Neural cell (in vitro differentiated cells): ENCODE data around the gene CDH1. TPM values are rescaled to one million over a fixed set of nuclear protein-coding genes. Genes with fewer than 3 reads are reported as not detected.
A peak's percentile ranks its signal among the peaks of the same experiment; 100 is the strongest.

ENCODE experiments used
- H2AFZ ChIP-seq: fragments of 200-600, 300-800 bp; sonication (generic), shearing (Covaris generic); 2 replicates; pipeline ENCODE4 v1.6.0; 2014; ENCODE audit warnings: low read depth, mild to moderate bottlenecking, antibody characterized with exemption, low read length, moderate library complexity
- H3F3A ChIP-seq: fragments of 200-600 bp; shearing (Covaris generic); 2 replicates; pipeline ENCODE4 v1.6.1; 2016; ENCODE audit warnings: mild to moderate bottlenecking, moderate library complexity, mixed read lengths, antibody characterized with exemption, low read length; ENCODE audit not compliant: insufficient read depth, poor library complexity, severe bottlenecking
- H3K27ac ChIP-seq: fragments of 200-600, 300-800 bp; sonication (generic), shearing (Covaris generic); 2 replicates; pipeline ENCODE4 v1.5.1; 2014; ENCODE audit warnings: mild to moderate bottlenecking, low read length, moderate library complexity
- H3K27me3 ChIP-seq: fragments of 300-800, 200-600 bp; sonication (generic), shearing (Covaris generic); 2 replicates; pipeline ENCODE4 v1.6.0; 2014; ENCODE audit warnings: mild to moderate bottlenecking, low read depth, low read length, moderate library complexity; ENCODE audit not compliant: insufficient read depth
- H3K36me3 ChIP-seq: fragments of 300-800, 200-600 bp; sonication (generic), shearing (Covaris generic); 2 replicates; pipeline ENCODE4 v1.5.1; 2014; ENCODE audit warnings: mild to moderate bottlenecking, antibody characterized with exemption, low read length, moderate library complexity; ENCODE audit not compliant: insufficient read depth
- H3K4me2 ChIP-seq: fragments of 300-800, 200-600 bp; sonication (generic), shearing (Covaris generic); 2 replicates; pipeline ENCODE4 v1.6.0; 2014; ENCODE audit warnings: mild to moderate bottlenecking, low read length
- H3K4me3 ChIP-seq: fragments of 300-800, 200-600 bp; sonication (generic), shearing (Covaris generic); 2 replicates; pipeline ENCODE4 v1.5.1; 2014; ENCODE audit warnings: mild to moderate bottlenecking, low read length, moderate library complexity
- H3K79me2 ChIP-seq: fragments of 200-600 bp; shearing (Covaris generic); replicated peaks from 2 replicates; pipeline ENCODE4 v1.6.0; 2014; ENCODE audit warnings: mild to moderate bottlenecking, low read length, moderate library complexity; ENCODE audit not compliant: insufficient read depth
- H3K9ac ChIP-seq: fragments of 300-800, 200-600 bp; sonication (generic), shearing (Covaris generic); 2 replicates; pipeline ENCODE4 v1.6.1; 2016; ENCODE audit warnings: mild to moderate bottlenecking, low read length, mixed read lengths
- H3K9me2 ChIP-seq: fragments of 200-600 bp; shearing (Covaris generic); 2 replicates; pipeline ENCODE4 v1.6.1; 2016; ENCODE audit warnings: mild to moderate bottlenecking, low read length, mixed read lengths; ENCODE audit not compliant: insufficient read depth
- H3K9me3 ChIP-seq: fragments of 200-600, 300-800 bp; sonication (generic), shearing (Covaris generic); 2 replicates; pipeline ENCODE4 v1.6.1; 2016; ENCODE audit warnings: mild to moderate bottlenecking, mixed run types, low read length, moderate library complexity, mixed read lengths
- H4K20me1 ChIP-seq: fragments of 200-600 bp; shearing (Covaris generic); 2 replicates; pipeline ENCODE4 v1.6.1; 2016; ENCODE audit warnings: mild to moderate bottlenecking, mixed run types; ENCODE audit not compliant: insufficient read depth
- EP300 ChIP-seq: fragments of 450-650 bp; conservative IDR thresholded peaks from 2 replicates; pipeline ENCODE4 v1.6.1; 2014; ENCODE audit warnings: antibody characterized with exemption, mild to moderate bottlenecking, moderate library complexity; ENCODE audit not compliant: poor library complexity, severe bottlenecking
- EZH2 ChIP-seq: fragments of 200-600, 300-800 bp; shearing (Covaris generic), sonication (generic); IDR thresholded peaks from 2 replicates; pipeline ENCODE4 v1.6.1; 2014; ENCODE audit warnings: antibody characterized with exemption, low read length, borderline replicate concordance, mild to moderate bottlenecking; ENCODE audit not compliant: insufficient read depth, poor library complexity, severe bottlenecking
- MXI1 ChIP-seq: fragments of 450-650 bp; conservative IDR thresholded peaks from 2 replicates; pipeline ENCODE4 v1.6.1; 2014; ENCODE audit warnings: antibody characterized with exemption, mild to moderate bottlenecking; ENCODE audit not compliant: poor library complexity, severe bottlenecking
- POLR2AphosphoS5 ChIP-seq: IDR thresholded peaks from 2 replicates; pipeline ENCODE4 v1.6.1; 2012
- RAD21 ChIP-seq: fragments of 450-650 bp; conservative IDR thresholded peaks from 2 replicates; pipeline ENCODE4 v1.6.1; 2014; ENCODE audit warnings: antibody characterized with exemption, mild to moderate bottlenecking, moderate library complexity
- SMC3 ChIP-seq: fragments of 450-650 bp; conservative IDR thresholded peaks from 2 replicates; pipeline ENCODE4 v1.6.1; 2014; ENCODE audit warnings: antibody characterized with exemption, mild to moderate bottlenecking, moderate library complexity; ENCODE audit not compliant: poor library complexity
- TAF1 ChIP-seq: IDR thresholded peaks from 2 replicates; pipeline ENCODE4 v1.6.1; 2012; ENCODE audit warnings: low read depth
- polyA plus RNA-seq: library from polyadenylated mRNA; depleted of rRNA; stranded (reverse); fragments of >200 nt; gene quantifications from 2 replicates; pipeline ENCODE4 v1.2.3, GENCODE V29; 2014
- TF ChIP-seq, protein P1 (sequence below): IDR thresholded peaks from 2 replicates; pipeline ENCODE4 v1.6.1; 2012; ENCODE audit warnings: borderline replicate concordance
- TF ChIP-seq, protein P2 (sequence below): fragments of 450-650 bp; IDR thresholded peaks from 2 replicates; pipeline ENCODE4 v1.5.1; 2014; ENCODE audit warnings: antibody characterized with exemption, mild to moderate bottlenecking, moderate library complexity; ENCODE audit not compliant: poor library complexity, severe bottlenecking

Gene CDH1
- polyA plus RNA-seq, 1 donor from 2014 or later, result 1.2 TPM

DNA sequence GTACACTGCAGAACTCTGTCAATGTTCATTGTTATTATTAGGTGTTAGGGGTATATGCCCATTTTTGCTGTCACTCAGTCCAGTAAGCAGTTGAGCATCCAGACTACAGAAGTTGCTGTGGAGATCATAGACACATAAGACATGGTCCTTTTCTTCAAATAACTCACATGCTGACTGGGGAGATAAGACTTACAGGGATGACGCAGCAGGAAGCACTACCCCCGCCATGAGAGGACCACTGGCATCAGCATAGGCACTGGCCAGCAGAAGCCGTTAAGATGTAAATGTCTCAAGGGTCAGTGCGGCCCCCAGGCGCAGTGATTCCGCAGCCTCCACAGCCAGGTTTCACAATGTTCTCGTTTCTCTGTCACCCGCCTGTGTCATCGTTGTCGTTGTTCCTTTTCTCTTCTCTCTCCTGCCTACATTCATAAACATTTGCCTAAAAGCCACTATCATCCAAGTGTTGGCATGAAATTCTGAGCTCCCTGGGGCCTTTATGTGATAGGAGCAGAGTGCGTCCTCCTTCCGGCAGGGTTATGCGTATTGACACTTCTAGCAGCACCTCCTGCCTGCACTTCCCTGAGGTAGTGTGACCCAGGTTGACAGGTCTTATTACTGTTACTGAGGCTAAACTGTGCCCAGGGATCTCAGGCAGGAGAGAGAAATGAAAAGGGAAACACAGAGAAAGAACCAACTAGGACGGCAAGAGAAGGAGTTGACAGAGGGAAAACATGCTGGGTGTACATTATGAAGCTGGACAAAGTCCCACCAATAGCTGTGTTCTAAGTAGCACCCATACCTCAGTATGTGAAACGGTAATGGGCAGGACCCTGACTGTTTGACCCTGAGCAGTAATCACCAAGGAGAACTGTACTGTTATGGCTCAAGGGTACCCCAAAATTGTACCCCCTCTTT is 124.1 kb downstream of the CDH1 start:
- H3K4me2 ChIP-seq, result no peak overlapping the region
- H3K36me3 ChIP-seq, result no peaks in the 10 kb centered on the region
- H3K9me2 ChIP-seq, result no peaks in the 10 kb centered on the region
- no peak overlapping the region for H3K27ac ChIP-seq
- no peaks in the 10 kb centered on the region for H3K79me2 ChIP-seq
- no peaks in the 10 kb centered on the region for H4K20me1 ChIP-seq
- TF ChIP-seq SMC3 (no peak), EP300 (peak; percentile 36), POLR2AphosphoS5 (peak; percentile 11), RAD21 (no peak)
- no peaks in the 10 kb centered on the region for H3K27me3 ChIP-seq
- no peak overlapping the region for H3K4me3 ChIP-seq
- no peak overlapping the region for H3K9ac ChIP-seq
- H3F3A ChIP-seq, result no peaks in the 10 kb centered on the region
- no peaks in the 10 kb centered on the region for H3K9me3 ChIP-seq
- no peak overlapping the region for H2AFZ ChIP-seq

DNA sequence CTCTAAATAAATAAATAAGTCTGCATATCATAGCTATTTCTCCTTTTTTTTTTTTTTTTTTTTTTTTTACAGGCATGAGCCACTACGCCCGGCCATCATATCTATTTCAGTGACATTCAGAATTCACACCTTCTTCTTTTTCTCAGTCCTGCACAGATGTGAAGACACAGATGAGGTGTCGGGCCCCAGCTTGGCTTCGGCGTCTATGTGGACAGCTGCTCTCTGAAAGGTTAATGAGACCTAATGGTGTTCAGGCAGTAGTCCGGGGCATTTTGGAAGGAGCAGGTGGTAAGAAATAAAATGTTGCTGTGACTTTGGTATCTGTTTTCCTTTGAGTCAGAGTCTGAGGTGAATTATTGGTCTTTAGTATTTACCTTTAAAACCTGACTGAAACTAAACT is 129.8 kb downstream of the CDH1 start:
- Histone ChIP-seq H2AFZ (no peak overlapping the region), H3K9ac (no peak overlapping the region)

DNA sequence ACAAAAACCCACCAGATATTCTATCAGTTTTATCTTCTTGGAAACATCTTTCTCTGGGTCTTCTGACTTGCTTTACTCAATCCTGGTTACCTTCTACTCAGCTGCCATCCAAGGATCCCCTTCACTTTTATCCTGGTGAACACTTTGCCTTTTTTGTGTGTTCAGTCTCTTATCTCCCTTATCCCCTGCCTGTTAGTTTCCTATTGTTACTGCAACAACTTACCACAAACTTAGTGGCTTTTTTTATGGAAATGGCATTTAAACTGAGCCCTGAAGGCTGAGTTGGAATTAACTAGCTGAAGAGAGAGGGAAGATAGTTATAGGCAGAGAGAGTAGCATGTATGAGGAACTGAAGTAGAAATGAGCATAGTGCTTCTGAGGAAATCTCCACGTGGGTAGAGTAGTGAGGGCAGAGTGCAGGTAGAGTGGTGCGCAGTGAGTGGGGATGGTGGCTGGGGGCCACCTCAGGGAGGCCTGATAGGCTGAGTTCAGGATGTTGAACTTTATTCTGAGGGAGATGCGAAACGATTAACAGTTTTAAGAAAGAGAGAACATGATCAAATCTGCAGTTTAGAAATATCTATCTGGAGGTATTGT is 132.5 kb downstream of the CDH1 start:
- TF ChIP-seq EZH2, result no peak
- TF ChIP-seq TAF1, result no peak
- no peak for TF ChIP-seq MXI1
- TF ChIP-seq, protein P1, sequence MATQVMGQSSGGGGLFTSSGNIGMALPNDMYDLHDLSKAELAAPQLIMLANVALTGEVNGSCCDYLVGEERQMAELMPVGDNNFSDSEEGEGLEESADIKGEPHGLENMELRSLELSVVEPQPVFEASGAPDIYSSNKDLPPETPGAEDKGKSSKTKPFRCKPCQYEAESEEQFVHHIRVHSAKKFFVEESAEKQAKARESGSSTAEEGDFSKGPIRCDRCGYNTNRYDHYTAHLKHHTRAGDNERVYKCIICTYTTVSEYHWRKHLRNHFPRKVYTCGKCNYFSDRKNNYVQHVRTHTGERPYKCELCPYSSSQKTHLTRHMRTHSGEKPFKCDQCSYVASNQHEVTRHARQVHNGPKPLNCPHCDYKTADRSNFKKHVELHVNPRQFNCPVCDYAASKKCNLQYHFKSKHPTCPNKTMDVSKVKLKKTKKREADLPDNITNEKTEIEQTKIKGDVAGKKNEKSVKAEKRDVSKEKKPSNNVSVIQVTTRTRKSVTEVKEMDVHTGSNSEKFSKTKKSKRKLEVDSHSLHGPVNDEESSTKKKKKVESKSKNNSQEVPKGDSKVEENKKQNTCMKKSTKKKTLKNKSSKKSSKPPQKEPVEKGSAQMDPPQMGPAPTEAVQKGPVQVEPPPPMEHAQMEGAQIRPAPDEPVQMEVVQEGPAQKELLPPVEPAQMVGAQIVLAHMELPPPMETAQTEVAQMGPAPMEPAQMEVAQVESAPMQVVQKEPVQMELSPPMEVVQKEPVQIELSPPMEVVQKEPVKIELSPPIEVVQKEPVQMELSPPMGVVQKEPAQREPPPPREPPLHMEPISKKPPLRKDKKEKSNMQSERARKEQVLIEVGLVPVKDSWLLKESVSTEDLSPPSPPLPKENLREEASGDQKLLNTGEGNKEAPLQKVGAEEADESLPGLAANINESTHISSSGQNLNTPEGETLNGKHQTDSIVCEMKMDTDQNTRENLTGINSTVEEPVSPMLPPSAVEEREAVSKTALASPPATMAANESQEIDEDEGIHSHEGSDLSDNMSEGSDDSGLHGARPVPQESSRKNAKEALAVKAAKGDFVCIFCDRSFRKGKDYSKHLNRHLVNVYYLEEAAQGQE, result no peak
- TF ChIP-seq POLR2AphosphoS5, result no peak
- TF ChIP-seq, protein P2, sequence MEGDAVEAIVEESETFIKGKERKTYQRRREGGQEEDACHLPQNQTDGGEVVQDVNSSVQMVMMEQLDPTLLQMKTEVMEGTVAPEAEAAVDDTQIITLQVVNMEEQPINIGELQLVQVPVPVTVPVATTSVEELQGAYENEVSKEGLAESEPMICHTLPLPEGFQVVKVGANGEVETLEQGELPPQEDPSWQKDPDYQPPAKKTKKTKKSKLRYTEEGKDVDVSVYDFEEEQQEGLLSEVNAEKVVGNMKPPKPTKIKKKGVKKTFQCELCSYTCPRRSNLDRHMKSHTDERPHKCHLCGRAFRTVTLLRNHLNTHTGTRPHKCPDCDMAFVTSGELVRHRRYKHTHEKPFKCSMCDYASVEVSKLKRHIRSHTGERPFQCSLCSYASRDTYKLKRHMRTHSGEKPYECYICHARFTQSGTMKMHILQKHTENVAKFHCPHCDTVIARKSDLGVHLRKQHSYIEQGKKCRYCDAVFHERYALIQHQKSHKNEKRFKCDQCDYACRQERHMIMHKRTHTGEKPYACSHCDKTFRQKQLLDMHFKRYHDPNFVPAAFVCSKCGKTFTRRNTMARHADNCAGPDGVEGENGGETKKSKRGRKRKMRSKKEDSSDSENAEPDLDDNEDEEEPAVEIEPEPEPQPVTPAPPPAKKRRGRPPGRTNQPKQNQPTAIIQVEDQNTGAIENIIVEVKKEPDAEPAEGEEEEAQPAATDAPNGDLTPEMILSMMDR, result no peak
- Histone ChIP-seq H3K79me2 (no peaks in the 10 kb centered on the region), H3K4me2 (no peak overlapping the region), H3K9me3 (no peaks in the 10 kb centered on the region), H3K27ac (no peak overlapping the region), H2AFZ (no peak overlapping the region), H3F3A (no peaks in the 10 kb centered on the region), H4K20me1 (no peaks in the 10 kb centered on the region), H3K27me3 (no peaks in the 10 kb centered on the region), H3K36me3 (no peaks in the 10 kb centered on the region), H3K9me2 (no peaks in the 10 kb centered on the region), H3K4me3 (no peak overlapping the region), H3K9ac (no peak overlapping the region)

More for the DNA sequence above, 129.8 kb downstream of the CDH1 start:
- H4K20me1 ChIP-seq, result no peaks in the 10 kb centered on the region
- H3K4me3 ChIP-seq, result no peak overlapping the region
- H3F3A ChIP-seq, result no peaks in the 10 kb centered on the region
- no peaks in the 10 kb centered on the region for H3K27me3 ChIP-seq
- TF ChIP-seq TAF1 (no peak), EZH2 (no peak), MXI1 (no peak), SMC3 (no peak)
- TF ChIP-seq, protein P1, result no peak
- H3K9me2 ChIP-seq, result no peaks in the 10 kb centered on the region
- H3K4me2 ChIP-seq, result no peak overlapping the region
- no peaks in the 10 kb centered on the region for H3K79me2 ChIP-seq
- no peaks in the 10 kb centered on the region for H3K9me3 ChIP-seq
- no peak overlapping the region for H3K27ac ChIP-seq
- H3K36me3 ChIP-seq, result no peaks in the 10 kb centered on the region
